HuH-7.5 (cell line): ENCODE data around the gene IGF2.

ENCODE experiments used
- DNase-seq: peaks from one replicate; pipeline ENCODE4 v3.0.0; 2011; ENCODE audit warnings: low spot score

Gene IGF2

GRCh38 chr11:2169626-2170570, 30.7 kb upstream of the IGF2 start:
- DNase-seq: no peak

GRCh38 chr11:2169005-2169378, 29.8 kb upstream of the IGF2 start:
- no peak for DNase-seq

- DNase-seq: no peak
Observed at GRCh38 chr11:2168286-2169004, 29.3 kb upstream of the IGF2 start.

- no peak for DNase-seq
Observed at GRCh38 chr11:2167141-2168045, 28.2 kb upstream of the IGF2 start.

- DNase-seq: no peak
Observed at GRCh38 chr11:2166091-2166851, 27.1 kb upstream of the IGF2 start.

- DNase-seq: no peak
Observed at GRCh38 chr11:2165571-2165970, 26.4 kb upstream of the IGF2 start.

GRCh38 chr11:2164861-2165555, 25.8 kb upstream of the IGF2 start:
- DNase-seq: no peak

GRCh38 chr11:2164081-2164480, 24.9 kb upstream of the IGF2 start:
- no peak for DNase-seq

- DNase-seq: no peak
Observed at GRCh38 chr11:2163428-2163978, 24.3 kb upstream of the IGF2 start.

GRCh38 chr11:2160736-2161259, 21.6 kb upstream of the IGF2 start, which contains the start of gene INS:
Gene INS, minus strand, starts transcription at chr11:2161209. Its CDS starts 238 bp downstream, at chr11:2160971.
- DNase-seq: no peak

GRCh38 chr11:2159536-2160413, 20.6 kb upstream of the IGF2 start:
- no peak for DNase-seq

- no peak for DNase-seq
Observed at GRCh38 chr11:2158966-2159365, 19.8 kb upstream of the IGF2 start.

GRCh38 chr11:2158296-2158737, 19.1 kb upstream of the IGF2 start:
- no peak for DNase-seq

- DNase-seq: no peak
Observed at GRCh38 chr11:2157294-2158040, 18.3 kb upstream of the IGF2 start.

GRCh38 chr11:2156416-2157182, 17.4 kb upstream of the IGF2 start:
- peak; percentile 92 for DNase-seq

- DNase-seq: no peak
Observed at GRCh38 chr11:2155511-2155910, 16.3 kb upstream of the IGF2 start.

- DNase-seq: no peak
Observed at GRCh38 chr11:2154889-2155288, 15.7 kb upstream of the IGF2 start.

- DNase-seq: no peak
Observed at GRCh38 chr11:2154195-2154585, 15.0 kb upstream of the IGF2 start.
